ENCODE data around the gene CELA1. TPM values are rescaled to one million over a fixed set of nuclear protein-coding genes. Genes with fewer than 3 reads are reported as not detected.

Gene CELA1
- total RNA-seq, 1 donor from 2014 or later, result not detected

GRCh38 chr12:51377099-51377984, 30.9 kb upstream of the CELA1 start:
- ATAC-seq, result no peak
- no peak for DNase-seq (ENCODE audit: low spot score)

GRCh38 chr12:51374856-51375255, 28.4 kb upstream of the CELA1 start:
- no peak for DNase-seq (ENCODE audit: low spot score)

GRCh38 chr12:51374361-51374760, 27.9 kb upstream of the CELA1 start:
- no peak for DNase-seq (ENCODE audit: low spot score)
- no peak for ATAC-seq

More at GRCh38 chr12:51374856-51375255, 28.4 kb upstream of the CELA1 start:
- ATAC-seq, result no peak

DNA sequence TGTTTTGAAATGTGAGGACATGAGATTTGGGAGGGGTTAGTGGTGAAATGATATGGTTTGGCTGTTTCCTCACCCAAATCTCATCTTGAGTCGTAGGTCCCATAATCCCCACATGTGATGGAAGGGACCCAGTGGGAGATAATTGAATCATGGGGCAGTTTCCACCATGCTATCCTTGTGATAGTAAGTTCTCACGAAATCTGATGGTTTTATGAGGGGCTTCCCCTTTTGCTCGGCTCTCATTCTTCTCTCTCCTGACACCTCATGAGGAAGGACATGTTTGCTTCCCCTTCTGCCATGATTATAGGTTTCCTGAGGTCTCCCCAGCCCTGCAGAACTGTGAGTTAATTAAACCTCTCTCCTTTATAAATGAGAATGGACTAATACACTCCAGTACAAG, 26.7 kb upstream of the CELA1 start:
- DNase-seq (ENCODE audit: low spot score) (no peak), ATAC-seq (no peak)

DNA sequence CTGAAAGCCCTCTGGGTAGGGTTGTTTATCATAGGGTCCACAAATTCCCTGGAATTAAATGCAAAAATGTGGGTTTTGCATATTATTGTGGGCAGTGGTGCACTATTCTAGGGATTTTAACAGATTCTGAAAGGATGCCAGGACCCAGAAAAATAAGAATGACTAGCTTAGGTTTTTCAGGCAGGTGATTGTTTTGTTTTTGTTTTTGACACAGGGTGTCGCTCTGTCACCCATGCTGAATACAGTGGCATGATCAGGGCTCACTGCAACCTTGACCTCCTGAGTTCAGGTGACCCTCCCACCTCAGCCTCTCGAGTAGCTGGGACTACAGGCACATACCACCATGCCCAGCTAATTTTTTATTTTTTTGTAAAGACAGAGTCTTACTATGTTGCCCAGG, 25.5 kb upstream of the CELA1 start:
- DNase-seq (ENCODE audit: low spot score), result no peak
- ATAC-seq, result peak; percentile 58

DNA sequence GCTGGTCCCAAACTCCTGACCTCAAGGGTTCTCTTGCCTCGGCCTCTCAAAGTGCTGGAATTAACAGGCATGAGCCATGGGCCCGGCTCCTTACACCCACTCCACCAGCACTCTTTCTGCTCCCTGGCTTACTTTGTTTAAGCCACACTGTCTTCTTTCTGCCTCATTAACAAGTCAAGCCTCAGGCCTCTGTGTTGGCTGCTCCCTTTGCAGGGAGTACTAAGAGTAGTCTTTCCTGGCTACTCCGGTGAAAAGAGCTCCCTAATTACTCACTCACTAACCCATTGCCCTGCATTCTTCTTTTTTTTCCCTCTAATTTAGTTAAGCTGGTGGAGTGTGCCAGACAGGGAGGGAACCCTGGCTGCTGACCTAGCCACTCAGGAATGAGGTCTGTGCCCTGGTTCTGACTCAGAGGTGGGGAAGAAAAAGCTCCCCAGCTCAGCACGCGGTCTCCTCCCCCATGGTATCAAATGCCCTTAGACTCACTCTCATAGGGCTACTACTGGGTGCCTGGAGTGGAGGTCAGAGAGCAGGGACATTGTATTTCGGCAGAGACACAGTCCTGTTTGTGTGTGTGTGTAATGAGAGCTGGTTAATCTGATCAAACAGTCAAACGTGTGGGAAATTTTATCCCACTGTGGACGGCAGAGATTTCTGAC, 24.9 kb upstream of the CELA1 start:
- peak; percentile 96 for ATAC-seq
- DNase-seq (ENCODE audit: low spot score), result peak; percentile 93

GRCh38 chr12:51370667-51371066, 24.2 kb upstream of the CELA1 start:
- no peak for DNase-seq (ENCODE audit: low spot score)

DNA sequence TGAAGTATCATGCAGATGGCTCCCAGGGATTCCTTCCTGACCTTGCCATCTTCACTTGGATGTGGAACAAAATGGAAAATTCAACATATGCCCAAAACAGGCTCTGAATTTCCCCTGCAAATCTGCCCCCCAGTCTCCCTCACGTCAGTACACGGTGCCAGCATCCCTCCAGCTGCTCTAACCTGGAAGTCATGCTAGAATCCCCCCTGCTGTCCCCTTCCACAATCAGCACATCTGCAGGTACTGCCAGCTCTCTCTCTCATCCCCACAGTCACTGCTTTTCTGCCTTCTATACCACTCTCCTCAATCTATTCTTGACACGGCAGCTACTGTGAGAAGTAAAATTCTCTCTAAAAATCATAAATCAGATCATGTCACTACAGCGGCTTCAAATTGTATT, 23.1 kb upstream of the CELA1 start:
- ATAC-seq (no peak), DNase-seq (ENCODE audit: low spot score) (no peak)

More at GRCh38 chr12:51370667-51371066, 24.2 kb upstream of the CELA1 start:
- no peak for ATAC-seq

DNA sequence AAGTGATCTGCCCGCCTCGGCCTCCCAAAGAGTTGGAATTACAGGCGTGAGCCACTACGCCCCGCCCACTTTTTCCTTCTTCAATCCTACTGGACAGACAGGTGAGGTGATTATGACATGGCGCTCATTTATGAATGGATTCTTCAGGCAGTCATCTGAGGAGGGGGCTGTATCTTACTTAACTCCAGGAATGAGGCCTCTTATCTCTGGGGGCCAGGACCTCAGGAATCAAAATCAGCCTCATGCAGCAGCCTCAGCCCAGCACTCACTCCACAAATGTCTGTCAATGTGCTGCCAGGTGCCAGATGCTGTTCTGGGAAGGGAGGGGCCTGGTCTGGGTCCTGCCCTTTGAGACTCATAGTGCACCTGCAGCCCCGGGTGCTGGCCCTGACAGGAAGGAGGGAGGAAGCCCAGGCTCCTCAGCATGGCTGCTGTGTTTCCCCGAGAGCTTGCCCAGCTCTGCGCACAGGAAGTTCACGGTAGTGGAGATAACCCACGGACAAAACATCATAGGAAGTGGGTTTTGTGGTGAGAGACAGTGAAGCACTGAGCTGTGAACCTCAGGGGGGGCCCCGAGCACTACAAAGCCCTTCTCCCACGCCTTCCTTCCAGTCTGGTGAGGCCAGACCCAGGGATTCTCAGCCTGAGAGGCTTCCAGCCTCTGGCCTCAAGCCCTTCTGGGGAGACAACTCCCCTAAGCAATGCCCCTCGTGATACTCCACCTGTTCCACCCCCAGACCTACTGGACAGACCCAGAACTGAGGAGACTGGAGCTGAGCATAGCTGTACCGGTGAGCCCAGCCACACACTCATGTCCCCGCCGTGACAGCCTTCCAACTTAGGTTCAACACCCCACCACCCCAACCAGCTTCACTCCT, 22.4 kb upstream of the CELA1 start:
- ATAC-seq (no peak), DNase-seq (ENCODE audit: low spot score) (peak; percentile 51)

GRCh38 chr12:51365276-51365675, 18.8 kb upstream of the CELA1 start:
- no peak for ATAC-seq
- no peak for DNase-seq (ENCODE audit: low spot score)

- peak; percentile 14 for ATAC-seq
- no peak for DNase-seq (ENCODE audit: low spot score)
Measured at GRCh38 chr12:51364001-51364400, 17.5 kb upstream of the CELA1 start.

DNA sequence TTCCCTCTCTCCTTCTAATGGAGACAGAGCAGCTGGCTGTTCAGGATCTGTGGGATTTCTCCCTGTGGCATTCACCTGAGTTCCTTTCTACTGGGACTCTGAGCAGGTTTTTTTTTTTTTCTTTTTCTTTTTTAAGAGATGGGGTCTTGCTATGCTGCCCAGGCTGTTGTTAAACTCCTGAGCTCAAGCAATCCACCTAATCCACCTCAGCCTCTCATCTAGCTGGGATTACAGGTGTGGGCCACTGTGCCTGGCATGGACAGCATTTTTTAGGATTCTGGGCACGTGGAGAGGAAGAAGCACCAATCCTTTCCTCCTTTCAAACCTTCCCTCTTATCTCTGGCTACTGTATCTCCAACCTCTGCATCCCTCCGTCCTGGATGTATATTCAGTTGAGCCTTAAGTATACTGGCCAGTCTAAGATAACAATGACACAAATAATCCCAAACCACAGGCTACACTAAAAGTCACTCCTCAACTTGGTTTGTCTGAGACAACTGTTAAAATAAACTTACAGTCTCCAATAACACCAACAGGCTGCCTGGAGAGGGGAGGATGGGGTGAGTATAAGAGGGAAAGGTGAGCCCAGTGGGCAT, 16.4 kb upstream of the CELA1 start:
- DNase-seq (ENCODE audit: low spot score) (no peak), ATAC-seq (no peak)

- ATAC-seq (no peak), DNase-seq (ENCODE audit: low spot score) (no peak)
Measured at GRCh38 chr12:51362307-51362706, 15.8 kb upstream of the CELA1 start.

DNA sequence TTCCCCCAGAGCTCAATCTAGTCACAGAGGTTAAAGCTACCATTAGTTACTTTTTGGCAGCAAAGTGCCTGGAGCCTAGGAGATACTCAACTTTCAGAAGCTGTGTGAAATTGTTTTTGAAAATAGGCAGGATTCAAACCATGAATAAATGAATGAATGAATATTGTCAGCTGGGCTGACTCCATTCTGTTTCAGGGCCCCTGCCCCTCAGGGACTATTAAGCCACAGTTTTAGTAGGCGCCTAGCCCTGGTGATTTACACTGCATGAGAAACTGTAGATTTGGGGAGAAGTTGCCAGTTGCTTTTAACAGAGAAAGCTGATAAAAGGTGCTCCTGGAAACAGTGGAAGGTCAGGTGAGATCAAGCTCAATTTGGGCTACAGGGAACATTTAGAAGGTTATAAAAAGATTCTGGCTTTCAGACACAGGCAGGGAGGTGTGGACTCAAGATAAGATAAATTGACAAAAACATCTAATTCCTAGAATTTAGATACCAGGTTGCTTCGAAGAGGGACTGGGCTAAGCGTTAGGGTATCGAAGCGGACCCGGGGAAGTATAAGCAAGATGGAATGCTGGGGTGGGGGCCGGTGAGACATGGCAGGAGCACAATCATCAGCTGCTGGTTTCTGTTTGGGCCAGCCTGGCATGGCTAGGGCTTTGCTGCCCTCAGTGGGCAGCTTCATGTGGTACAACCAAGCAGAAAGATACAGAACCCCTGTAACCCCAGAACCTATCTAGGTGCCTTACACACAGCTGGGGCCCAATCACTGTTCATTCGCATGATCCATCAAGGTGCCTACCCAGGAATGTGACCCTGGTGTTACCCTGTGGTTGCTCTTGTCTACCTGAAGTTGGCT, 14.9 kb upstream of the CELA1 start:
- DNase-seq (ENCODE audit: low spot score) (no peak), ATAC-seq (peak; percentile 22)

DNA sequence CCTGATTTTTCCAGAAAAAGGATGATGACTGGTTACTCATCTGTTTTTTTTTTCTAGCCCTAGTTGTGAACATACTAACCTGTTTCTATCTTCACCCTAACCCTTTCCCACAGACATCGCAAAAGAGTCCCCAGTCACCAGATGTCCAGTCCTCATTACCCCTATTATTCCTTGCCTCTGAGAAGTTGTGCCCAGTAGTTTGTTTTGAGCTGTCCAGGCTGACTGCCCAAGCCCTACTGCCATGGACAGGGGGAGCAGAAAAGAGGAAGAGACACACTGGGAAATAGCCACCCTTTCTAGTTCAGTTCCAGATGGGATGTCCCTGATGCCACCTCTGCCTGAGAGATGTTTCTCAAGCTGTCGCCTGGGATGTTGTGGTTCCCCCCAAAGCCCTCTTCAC, 13.8 kb upstream of the CELA1 start:
- DNase-seq (ENCODE audit: low spot score), result no peak
- ATAC-seq, result no peak

- no peak for DNase-seq (ENCODE audit: low spot score)
- ATAC-seq, result no peak
Measured at GRCh38 chr12:51359851-51360250, 13.4 kb upstream of the CELA1 start.

DNA sequence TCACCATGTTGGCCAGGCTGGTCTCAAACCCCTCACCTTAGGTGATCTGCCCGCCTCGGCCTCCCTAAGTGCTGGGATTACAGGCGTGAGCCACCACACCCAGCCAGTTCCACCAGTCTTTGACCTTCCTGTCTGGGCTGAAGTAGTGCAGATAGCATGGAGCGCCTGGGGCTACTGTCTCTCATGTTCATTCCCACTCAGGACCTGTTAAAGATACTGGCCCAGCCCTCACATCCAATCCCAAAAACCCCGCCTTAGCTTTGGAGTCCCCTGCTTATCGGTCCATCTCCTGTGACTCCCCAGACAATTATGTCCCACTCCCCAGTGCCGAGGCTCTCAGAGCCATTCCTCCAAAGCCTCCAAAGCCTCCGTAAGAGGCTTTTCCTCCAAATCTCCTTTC, 12.0 kb upstream of the CELA1 start:
- ATAC-seq (no peak), DNase-seq (ENCODE audit: low spot score) (no peak)

GRCh38 chr12:51357374-51358047, 11.0 kb upstream of the CELA1 start:
- ATAC-seq (no peak), DNase-seq (ENCODE audit: low spot score) (no peak)

GRCh38 chr12:51351913-51352532, 5.5 kb upstream of the CELA1 start:
- no peak for DNase-seq (ENCODE audit: low spot score)
- peak; percentile 89 for ATAC-seq

Data from left lobe of liver (tissue), 2 donors.